GM21825 (cell line): ENCODE data around the gene MGMT.

ENCODE experiments used
- ATAC-seq: cut with Tn5 transposase; IDR thresholded peaks from one replicate; pipeline ENCODE4 v1.9.1; 2021; ENCODE audit warnings: mild to moderate bottlenecking, moderate library complexity; ENCODE audit not compliant: unreplicated experiment

The MGMT gene

GRCh38 chr10:129647590-129647989, 180.5 kb downstream of the MGMT start:
- no peak for ATAC-seq

GRCh38 chr10:129648856-129649255, 181.8 kb downstream of the MGMT start:
- no peak for ATAC-seq

- ATAC-seq = no peak
These were observed 185.0 kb downstream of the MGMT start for GRCh38 chr10:129652021-129652420.

- ATAC-seq = no peak
These were observed 185.6 kb downstream of the MGMT start for GRCh38 chr10:129652521-129653201.

GRCh38 chr10:129653428-129653827, 186.4 kb downstream of the MGMT start:
- no peak for ATAC-seq

- no peak for ATAC-seq
These were observed 186.8 kb downstream of the MGMT start for GRCh38 chr10:129653861-129654260.

- no peak for ATAC-seq
These were observed 187.4 kb downstream of the MGMT start for GRCh38 chr10:129654461-129654860.

GRCh38 chr10:129655007-129655678, 188.1 kb downstream of the MGMT start:
- no peak for ATAC-seq

- no peak for ATAC-seq
These were observed 188.6 kb downstream of the MGMT start for GRCh38 chr10:129655679-129656031.

- no peak for ATAC-seq
These were observed 189.6 kb downstream of the MGMT start for GRCh38 chr10:129656642-129657041.

- ATAC-seq = no peak
These were observed 190.4 kb downstream of the MGMT start for GRCh38 chr10:129657297-129658017.

- ATAC-seq = no peak
These were observed 191.5 kb downstream of the MGMT start for GRCh38 chr10:129658376-129659072.

- ATAC-seq = no peak
These were observed 192.6 kb downstream of the MGMT start for GRCh38 chr10:129659508-129660268.

- ATAC-seq = no peak
These were observed 193.5 kb downstream of the MGMT start for GRCh38 chr10:129660569-129660968.

- ATAC-seq = no peak
These were observed 195.4 kb downstream of the MGMT start for GRCh38 chr10:129662426-129662825.

GRCh38 chr10:129670124-129670523, 203.1 kb downstream of the MGMT start:
- ATAC-seq = no peak

- ATAC-seq = no peak
These were observed 206.3 kb downstream of the MGMT start for GRCh38 chr10:129673292-129673691.

- ATAC-seq = no peak
These were observed 208.2 kb downstream of the MGMT start for GRCh38 chr10:129675027-129675769.

- ATAC-seq = no peak
These were observed 209.0 kb downstream of the MGMT start for GRCh38 chr10:129676014-129676413.

- ATAC-seq = no peak
These were observed 210.4 kb downstream of the MGMT start for GRCh38 chr10:129677377-129677927.
